Stimulated activated CD4-positive, alpha-beta T cell treated with anti-CD3 and anti-CD28 coated beads, Interleukin-4, amount 100 ng/mL, for 48 hours (primary cell): ENCODE data around the gene BAG3.
"Not testable (repeated sequence)": the region's sequence is repeated elsewhere in the genome, so short reads cannot be mapped to it uniquely, and the experiment has no call there.

Source experiments
- DNase-seq, 2 donors: peaks; one replicate each; pipeline ENCODE4 v3.0.0-alpha.2; 2020; ENCODE audit warnings: low read depth in 2 of 2

The BAG3 gene

GRCh38 chr10:119640875-119641526 lies 10.2 kb upstream of the BAG3 start:
- no peak for DNase-seq

GRCh38 chr10:119642556-119643111 lies 8.5 kb upstream of the BAG3 start:
- DNase-seq: no peak

- no peak for DNase-seq
Observed at GRCh38 chr10:119643306-119644204, 7.6 kb upstream of the BAG3 start.

GRCh38 chr10:119644205-119644814 lies 6.9 kb upstream of the BAG3 start:
- DNase-seq: no peak

- DNase-seq: no peak
Observed at GRCh38 chr10:119644994-119645393, 6.2 kb upstream of the BAG3 start.

GRCh38 chr10:119650062-119650461 lies 1.1 kb upstream of the BAG3 start:
- DNase-seq: no peak

GRCh38 chr10:119651514-119652360 lies 557 bp downstream of the BAG3 start:
- DNase-seq: no peak

GRCh38 chr10:119652361-119652730 lies 1.2 kb downstream of the BAG3 start:
- no peak for DNase-seq

- DNase-seq: no peak
Observed at GRCh38 chr10:119653209-119653608, 2.0 kb downstream of the BAG3 start.

GRCh38 chr10:119653916-119654315 lies 2.7 kb downstream of the BAG3 start:
- DNase-seq: no peak

- no peak for DNase-seq
Observed at GRCh38 chr10:119654540-119654939, 3.4 kb downstream of the BAG3 start.

- DNase-seq: peak; percentile 46 to 60
Observed at GRCh38 chr10:119655566-119656001, 4.4 kb downstream of the BAG3 start.

- no peak for DNase-seq
Observed at GRCh38 chr10:119656760-119657159, 5.6 kb downstream of the BAG3 start.

GRCh38 chr10:119657725-119658124 lies 6.5 kb downstream of the BAG3 start:
- no peak for DNase-seq

- DNase-seq: peak in 1 of 2 donors; percentile 19
Observed at GRCh38 chr10:119658274-119658673, 7.1 kb downstream of the BAG3 start.

- DNase-seq: no peak
Observed at GRCh38 chr10:119659951-119660350, 8.8 kb downstream of the BAG3 start.

- DNase-seq: not testable (repeated sequence)
Observed at GRCh38 chr10:119662076-119662605, 11.0 kb downstream of the BAG3 start.

GRCh38 chr10:119663866-119664698 lies 12.9 kb downstream of the BAG3 start:
- no peak for DNase-seq

GRCh38 chr10:119665901-119666708 lies 14.9 kb downstream of the BAG3 start:
- DNase-seq: no peak

GRCh38 chr10:119666709-119667004 lies 15.5 kb downstream of the BAG3 start:
- DNase-seq: no peak
